LoVo (cell line): ENCODE measurements around the gene SF3B3.
"Not testable (repeated sequence)": the region's sequence is repeated elsewhere in the genome, so short reads cannot be mapped to it uniquely, and the experiment has no call there.

ENCODE experiments used
- DNase-seq: peaks from one replicate; pipeline ENCODE4 v3.0.0-alpha.2; 2016; ENCODE audit warnings: low spot score

The SF3B3 gene

GRCh38 chr16:70568601-70569237 lies 45.1 kb downstream of the SF3B3 start:
- DNase-seq, result no peak

DNA sequence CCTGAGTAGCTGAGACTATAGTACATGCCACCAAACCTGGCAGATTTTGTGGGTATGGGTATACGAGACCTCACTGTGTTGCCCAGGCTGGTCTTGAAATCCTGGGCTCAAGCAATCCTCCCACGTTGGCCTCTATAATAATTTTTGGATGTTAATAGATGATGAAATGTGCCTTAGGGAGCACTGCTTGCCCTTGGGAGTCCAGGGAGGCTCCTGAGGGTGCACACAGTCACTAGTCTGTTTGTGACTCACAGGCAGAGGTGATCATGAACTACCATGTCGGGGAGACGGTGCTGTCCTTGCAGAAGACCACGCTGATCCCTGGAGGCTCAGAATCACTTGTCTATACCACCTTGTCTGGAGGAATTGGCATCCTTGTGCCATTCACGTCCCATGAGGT lies 46.1 kb downstream of the SF3B3 start:
- no peak for DNase-seq

GRCh38 chr16:70570967-70571570 lies 47.5 kb downstream of the SF3B3 start:
- no peak for DNase-seq

GRCh38 chr16:70571623-70572022 lies 48.0 kb downstream of the SF3B3 start:
- no peak for DNase-seq

DNA sequence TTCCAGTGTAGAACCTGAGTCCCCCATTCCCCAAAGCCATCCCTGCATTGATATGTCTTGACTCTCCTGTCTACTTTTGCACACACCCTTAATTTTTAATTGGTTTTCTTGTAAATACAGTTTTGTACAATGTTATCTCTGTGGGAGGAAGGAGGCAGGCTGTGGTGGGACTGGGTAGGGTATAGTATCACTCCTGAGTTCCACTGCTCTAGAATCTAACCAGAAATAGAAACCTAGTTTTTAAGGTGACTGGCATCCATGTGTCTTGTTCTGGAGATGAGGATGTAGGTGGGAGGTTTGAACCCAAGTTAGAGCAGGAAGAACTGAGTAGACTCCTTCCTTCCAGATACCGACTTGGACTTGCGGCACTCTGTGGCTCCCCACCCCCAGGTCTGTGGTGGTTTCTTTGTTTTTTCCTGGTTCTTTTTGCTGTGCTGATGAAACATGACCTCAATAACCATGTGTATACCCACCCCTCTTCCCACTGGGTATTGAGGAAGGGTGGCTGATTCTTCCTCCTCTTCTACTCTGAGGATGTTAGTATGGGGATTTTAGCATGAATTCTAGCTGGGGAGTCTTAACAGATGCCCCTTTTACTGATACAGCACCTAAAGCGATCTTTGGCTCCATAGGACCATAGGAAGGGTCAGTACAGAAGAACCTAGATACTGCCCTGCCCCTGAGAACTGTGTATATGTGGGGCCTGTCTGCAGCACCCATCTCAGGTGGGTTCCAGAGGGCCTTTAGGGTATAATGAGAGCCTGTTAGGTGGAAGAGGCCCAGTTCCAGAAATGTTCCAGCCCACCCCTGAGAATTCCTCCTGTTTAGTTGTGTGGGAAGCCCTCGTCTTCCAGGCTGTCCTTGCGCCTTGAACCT lies 48.7 kb downstream of the SF3B3 start:
- DNase-seq, result no peak

DNA sequence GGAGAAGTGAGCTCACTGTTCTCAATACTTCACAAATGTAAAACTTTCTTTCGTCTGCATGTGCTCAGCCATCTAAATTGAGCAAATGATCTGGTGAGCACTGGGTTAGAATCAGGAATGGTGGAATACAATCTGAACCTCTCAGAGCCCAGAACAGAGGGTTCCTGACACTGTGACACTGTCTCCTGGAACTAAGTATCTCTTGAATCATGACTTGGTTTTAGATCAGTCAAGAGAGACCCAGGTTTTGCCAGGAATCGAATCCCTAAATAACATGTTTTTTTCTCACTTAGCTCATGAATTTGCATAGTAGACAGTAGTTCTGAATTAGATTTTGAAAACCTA lies 49.3 kb downstream of the SF3B3 start:
- no peak for DNase-seq

GRCh38 chr16:70573451-70574121 lies 50.0 kb downstream of the SF3B3 start:
- DNase-seq, result no peak

- DNase-seq, result no peak
Measured at GRCh38 chr16:70574595-70575271, 51.1 kb downstream of the SF3B3 start.

GRCh38 chr16:70575376-70575775 lies 51.8 kb downstream of the SF3B3 start:
- DNase-seq, result no peak

DNA sequence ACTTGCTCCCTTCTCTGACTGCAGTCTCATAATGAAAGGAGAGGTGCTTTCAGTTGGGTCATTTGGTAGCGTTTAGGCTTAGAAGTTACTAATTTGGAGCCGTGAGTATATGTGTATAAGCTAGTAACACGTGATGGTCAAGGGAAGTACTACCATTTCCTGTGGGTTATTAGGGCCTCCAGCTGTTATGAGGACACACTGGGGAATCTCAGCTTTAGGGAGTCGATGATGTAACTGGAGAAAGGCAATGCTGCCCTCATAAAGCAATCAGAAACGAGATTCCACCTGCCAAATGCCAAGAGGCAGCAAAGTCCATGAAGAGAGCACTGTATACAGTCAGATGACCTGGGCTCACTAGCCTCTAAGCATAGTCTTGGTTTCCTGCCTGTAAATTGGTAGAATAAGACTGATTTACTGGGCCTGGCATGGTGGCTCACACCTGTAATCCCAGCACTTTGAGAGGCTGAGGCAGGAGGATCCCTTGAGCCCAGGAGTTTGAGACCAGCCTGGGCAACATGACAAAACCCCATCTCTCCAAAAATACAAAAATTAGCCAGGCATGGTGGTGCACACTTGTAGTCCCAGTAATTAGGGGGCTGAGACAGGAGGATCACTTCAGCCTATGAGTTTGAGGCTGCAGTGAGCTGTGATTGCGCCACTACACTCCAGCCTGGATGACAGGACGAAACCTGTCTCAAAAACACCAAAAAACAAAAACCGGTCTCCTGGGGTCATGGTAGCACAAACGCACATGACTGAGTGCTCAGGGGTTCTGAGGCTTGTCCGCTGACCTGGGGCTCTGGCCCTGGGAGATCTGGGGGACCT lies 53.0 kb downstream of the SF3B3 start:
- DNase-seq, result peak; percentile 7

DNA sequence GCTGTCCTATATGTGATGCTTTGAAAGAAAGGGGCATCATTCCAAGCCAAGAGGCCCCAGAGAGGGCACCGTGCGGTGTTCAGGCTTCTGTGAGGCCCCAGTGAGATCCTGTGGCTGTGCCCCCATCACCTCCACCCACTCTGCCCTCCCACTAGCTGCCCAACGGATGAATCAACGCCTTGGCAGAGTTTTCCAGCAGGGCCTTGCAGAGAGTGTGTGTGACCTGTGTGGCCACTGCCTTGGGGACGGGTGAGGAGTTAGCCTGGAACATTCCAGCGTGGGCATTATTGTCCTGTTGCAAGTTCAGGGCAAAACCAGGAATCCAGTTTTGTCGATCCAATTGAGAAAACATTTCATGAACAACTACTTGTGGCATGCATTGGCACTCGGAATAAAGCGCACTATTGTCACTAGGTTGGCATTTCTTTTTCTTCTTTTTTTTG lies 53.7 kb downstream of the SF3B3 start:
- DNase-seq, result peak; percentile 38

- no peak for DNase-seq
Measured at GRCh38 chr16:70578035-70578434, 54.4 kb downstream of the SF3B3 start.

DNA sequence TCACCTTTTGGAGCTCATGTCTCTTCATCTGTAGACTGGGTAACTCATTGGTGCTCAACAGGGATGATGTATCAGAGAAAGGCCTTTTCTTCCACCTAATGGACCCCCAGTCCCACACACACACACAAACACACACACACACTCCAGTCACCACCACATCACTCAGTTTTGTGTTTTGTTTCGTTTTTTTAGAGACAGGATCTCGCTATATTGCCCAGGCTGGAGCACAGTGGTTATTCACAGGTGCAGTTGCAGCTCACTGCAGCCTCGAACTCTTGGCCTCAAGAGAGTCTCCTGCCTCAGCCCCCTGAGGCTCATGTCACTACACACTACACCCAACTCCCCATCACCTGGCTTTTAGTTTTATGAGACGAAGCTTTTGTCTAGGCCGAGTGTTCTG lies 55.6 kb downstream of the SF3B3 start:
- DNase-seq, result no peak

DNA sequence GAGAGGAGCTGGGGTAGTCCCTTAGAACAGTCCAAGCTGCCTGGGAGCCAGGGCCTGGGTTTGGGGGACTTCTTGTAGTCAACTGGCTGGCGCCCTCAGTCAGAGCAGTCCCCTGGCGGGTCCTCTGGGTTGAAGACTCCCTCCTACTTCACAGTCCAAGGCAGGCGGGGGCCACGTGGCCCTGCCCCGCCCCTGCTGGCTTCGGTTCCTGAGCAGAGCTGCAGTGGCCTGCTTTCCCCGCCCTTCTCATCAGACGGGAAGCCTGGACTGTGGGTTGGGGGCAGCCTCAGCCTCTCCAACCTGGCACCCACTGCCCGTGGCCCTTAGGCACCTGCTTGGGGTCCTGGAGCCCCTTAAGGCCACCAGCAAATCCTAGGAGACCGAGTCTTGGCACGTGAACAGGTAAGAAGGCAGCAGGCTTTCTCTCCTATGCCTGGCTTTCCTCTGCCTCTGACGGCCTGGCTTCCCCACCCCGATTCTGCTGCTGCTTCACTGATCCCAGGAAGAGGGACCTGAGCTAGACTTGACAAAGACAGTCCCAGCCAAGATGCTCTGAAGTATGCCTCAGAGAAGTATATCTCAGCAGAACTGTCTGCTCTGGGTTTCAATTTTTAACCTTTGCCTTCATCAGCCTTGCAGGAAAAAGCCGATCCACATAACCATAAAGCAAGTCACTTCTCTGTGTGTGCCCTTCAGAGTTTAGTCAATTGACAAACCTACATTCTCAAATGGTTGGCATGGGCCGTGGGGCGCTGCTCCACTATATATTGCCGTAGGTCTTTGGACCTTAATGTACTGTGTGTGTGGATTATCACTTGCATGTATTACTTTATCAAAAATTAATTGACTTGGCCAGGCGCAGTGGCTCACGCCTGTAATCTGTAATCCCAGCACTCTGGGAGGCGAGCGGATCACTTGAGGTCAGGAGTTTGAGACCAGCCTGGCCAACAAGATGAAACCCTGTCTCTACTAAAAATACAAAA lies 56.3 kb downstream of the SF3B3 start:
- no peak for DNase-seq

DNA sequence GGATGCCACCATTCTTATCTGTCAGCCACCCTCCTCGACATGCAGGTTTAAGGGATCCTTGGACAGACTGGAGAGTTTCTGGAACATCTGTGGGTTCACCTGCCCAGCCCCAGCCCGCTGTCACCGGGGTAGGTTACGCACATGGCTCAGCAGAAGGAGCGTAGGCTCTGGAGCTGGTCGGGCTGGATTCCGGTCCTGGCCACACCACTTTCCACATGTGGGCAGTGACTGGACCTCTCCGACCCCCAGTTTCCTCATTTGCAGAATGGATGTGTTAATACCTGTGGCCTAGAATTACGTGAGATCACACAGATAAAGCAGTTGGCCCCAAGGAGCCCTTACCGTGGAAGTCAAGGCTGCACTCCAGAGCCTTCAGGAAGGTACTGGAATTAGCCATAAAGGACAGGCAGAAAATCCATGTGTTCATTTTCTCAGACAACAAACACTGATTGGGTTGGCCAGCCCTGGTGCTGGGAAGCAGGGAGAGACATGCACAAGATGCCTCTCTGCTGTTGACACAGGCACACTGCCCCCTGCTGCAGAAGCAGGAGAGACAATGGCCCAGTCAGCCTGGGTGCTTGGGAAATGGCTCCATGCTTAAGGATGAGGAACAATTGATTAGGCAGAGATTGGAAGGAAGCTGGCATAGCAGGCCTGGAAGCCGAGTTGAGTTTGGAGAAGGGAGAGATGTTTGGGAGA lies 58.8 kb downstream of the SF3B3 start:
- DNase-seq, result no peak

DNA sequence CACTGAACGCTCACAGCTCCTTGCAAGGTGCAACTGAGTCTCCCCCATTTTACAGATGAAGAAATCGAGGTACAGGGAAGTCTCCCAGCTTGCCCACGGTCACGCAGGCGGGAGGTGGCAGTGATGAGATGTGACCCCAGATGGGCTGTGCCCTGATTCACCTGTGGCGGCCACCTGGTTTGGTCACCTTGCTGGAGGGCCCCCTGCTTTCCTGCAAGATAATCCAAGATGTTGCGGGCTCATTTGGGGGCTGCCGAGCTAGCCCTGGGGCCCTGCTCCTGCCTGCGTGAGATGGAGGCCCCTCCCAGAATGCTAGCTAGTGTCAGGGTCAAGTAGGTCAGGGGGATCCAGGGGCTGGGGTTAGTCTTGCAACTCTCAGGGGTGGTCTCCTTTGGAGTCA lies 63.1 kb downstream of the SF3B3 start:
- no peak for DNase-seq

DNA sequence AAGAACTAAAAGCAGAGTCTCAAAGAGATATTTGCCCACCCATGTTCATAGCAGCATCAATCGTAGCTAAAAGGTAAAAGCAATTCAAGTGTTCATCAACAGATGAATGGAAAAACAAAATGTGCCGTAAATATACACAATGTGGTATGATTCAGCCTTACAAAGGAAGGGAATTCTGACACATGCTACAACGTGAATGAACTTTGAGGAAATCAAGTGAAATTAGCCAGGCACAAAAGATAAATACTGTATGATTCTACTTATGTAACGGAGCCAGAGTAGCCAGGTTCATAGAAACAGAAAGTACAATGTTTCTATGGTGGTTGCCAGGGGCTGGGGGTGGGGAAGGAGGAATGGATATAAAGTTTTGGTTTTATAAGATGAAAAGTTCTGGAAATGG lies 64.9 kb downstream of the SF3B3 start:
- DNase-seq, result no peak

DNA sequence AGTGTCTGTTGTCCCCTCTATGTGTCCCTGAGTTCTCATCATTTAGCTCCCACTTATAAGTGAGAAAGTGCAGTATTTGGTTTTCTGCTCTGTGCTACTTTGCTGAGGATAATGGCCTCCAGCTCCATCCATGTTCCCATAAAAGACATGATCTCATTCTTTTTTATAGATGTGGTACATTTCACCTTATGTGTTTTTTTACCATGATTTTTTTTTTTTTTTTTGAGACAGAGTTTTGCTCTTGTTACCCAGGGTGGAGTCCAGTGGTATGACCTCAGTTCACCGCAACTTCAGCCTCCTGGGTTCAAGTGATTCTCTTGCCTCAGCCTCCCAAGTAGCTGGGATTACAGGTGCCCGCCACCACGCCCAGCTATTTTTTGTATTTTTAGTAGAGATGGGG lies 65.8 kb downstream of the SF3B3 start:
- not testable (repeated sequence) for DNase-seq

- no peak for DNase-seq
Measured at GRCh38 chr16:70589998-70590471, 66.4 kb downstream of the SF3B3 start.
